ENCODE data around the gene ARHGEF7.

GRCh38 chr13:111225810-111226546 is 110.9 kb downstream of the ARHGEF7 start:
- no peak for TF ChIP-seq POLR2AphosphoS5 (IDR thresholded peaks at IDR 0.05)
- no peak for TF ChIP-seq EP300 (IDR thresholded peaks at IDR 0.05)
- TF ChIP-seq CTCF (IDR thresholded peaks at IDR 0.05), result no peak
- no peak for TF ChIP-seq POLR2A (IDR thresholded peaks at IDR 0.05)

Data from stomach (tissue), 4 donors.